DMS53 treated with DMSO at 0.1 percent for 48 hours (cell line): ENCODE results near the gene SPTLC1.
A peak's percentile ranks its signal among the peaks of the same experiment; 100 is the strongest.
"Not testable (repeated sequence)": the region's sequence is repeated elsewhere in the genome, so short reads cannot be mapped to it uniquely, and the experiment has no call there.

Experiments used
- DNase-seq: peaks from one replicate; lab custom pipeline; 2025; ENCODE audit not compliant: unreplicated experiment; lab: John Stamatoyannopoulos, UW

Gene SPTLC1

GRCh38 chr9:92115071-92115858 is at the start of gene SPTLC1:
TSS of gene SPTLC1 (minus strand) at chr9:92115413. CDS start at chr9:92115370, 43 bp downstream.
- peak; percentile 79 for DNase-seq

GRCh38 chr9:92164975-92165374 is 49.8 kb upstream of the SPTLC1 start:
- no peak for DNase-seq

GRCh38 chr9:92164490-92164889 is 49.3 kb upstream of the SPTLC1 start:
- no peak for DNase-seq

- DNase-seq = no peak
Observed at GRCh38 chr9:92163276-92163675, 48.1 kb upstream of the SPTLC1 start.

- DNase-seq = no peak
Observed at GRCh38 chr9:92160786-92161185, 45.6 kb upstream of the SPTLC1 start.

GRCh38 chr9:92159058-92159457 is 43.8 kb upstream of the SPTLC1 start:
- DNase-seq = no peak

- no peak for DNase-seq
Observed at GRCh38 chr9:92158097-92158601, 42.9 kb upstream of the SPTLC1 start.

- DNase-seq = not testable (repeated sequence)
Observed at GRCh38 chr9:92155736-92156135, 40.5 kb upstream of the SPTLC1 start.

- no peak for DNase-seq
Observed at GRCh38 chr9:92155221-92155620, 40.0 kb upstream of the SPTLC1 start.

GRCh38 chr9:92153466-92154415 is 38.5 kb upstream of the SPTLC1 start:
- DNase-seq = not testable (repeated sequence)

- peak; percentile 33 for DNase-seq
Observed at GRCh38 chr9:92151691-92152393, 36.6 kb upstream of the SPTLC1 start.

GRCh38 chr9:92150501-92151470 is 35.6 kb upstream of the SPTLC1 start:
- not testable (repeated sequence) for DNase-seq

GRCh38 chr9:92147852-92148180 is 32.6 kb upstream of the SPTLC1 start:
- no peak for DNase-seq

- DNase-seq = peak; percentile 71
Observed at GRCh38 chr9:92147030-92147851, 32.0 kb upstream of the SPTLC1 start.

- DNase-seq = no peak
Observed at GRCh38 chr9:92146610-92147009, 31.4 kb upstream of the SPTLC1 start.

- not testable (repeated sequence) for DNase-seq
Observed at GRCh38 chr9:92145784-92146183, 30.6 kb upstream of the SPTLC1 start.

GRCh38 chr9:92142329-92142728 is 27.1 kb upstream of the SPTLC1 start:
- DNase-seq = no peak

GRCh38 chr9:92141144-92142129 is 26.2 kb upstream of the SPTLC1 start:
- DNase-seq = peak; percentile 7
